Endodermal cell (in vitro differentiated cells): ENCODE measurements around the gene NPBWR2. TPM values are rescaled to one million over a fixed set of nuclear protein-coding genes. Genes with fewer than 3 reads are reported as not detected.

ENCODE experiments used
- DNase-seq: peaks from one replicate; pipeline ENCODE4 v3.0.0-alpha.2; 2017
- H3K27ac ChIP-seq: 2 replicates; pipeline ENCODE4 v1.5.1; 2013; ENCODE audit warnings: mild to moderate bottlenecking, low read depth, low read length, moderate library complexity
- H3K27me3 ChIP-seq: 2 replicates; pipeline ENCODE4 v1.6.1; 2013; ENCODE audit warnings: mild to moderate bottlenecking, low read length, moderate library complexity; ENCODE audit not compliant: insufficient read depth, control insufficient read depth, poor library complexity, severe bottlenecking
- H3K36me3 ChIP-seq: 2 replicates; pipeline ENCODE4 v1.7.0; 2013; ENCODE audit warnings: mild to moderate bottlenecking, low read length, moderate library complexity; ENCODE audit not compliant: control insufficient read depth, insufficient read depth
- H3K4me1 ChIP-seq: one replicate; pipeline ENCODE4 v1.7.0; 2013; ENCODE audit warnings: low read length; ENCODE audit not compliant: control insufficient read depth, insufficient read depth
- H3K4me3 ChIP-seq: 2 replicates; pipeline ENCODE4 v1.5.1; 2013; ENCODE audit warnings: mild to moderate bottlenecking, low read length, moderate library complexity
- H3K9ac ChIP-seq: 2 replicates; pipeline ENCODE4 v1.6.1; 2013; ENCODE audit warnings: mild to moderate bottlenecking, low read length, moderate library complexity; ENCODE audit not compliant: poor library complexity, severe bottlenecking; ENCODE audit errors: extremely low read depth
- H3K9me3 ChIP-seq: 2 replicates; pipeline ENCODE4 v1.6.1; 2013; ENCODE audit warnings: mild to moderate bottlenecking, low read length, moderate library complexity; ENCODE audit not compliant: control insufficient read depth
- H3K27ac Mint-ChIP-seq: 2 replicates; pipeline ENCODE4 v1.8.0; 2020; ENCODE audit warnings: mixed read lengths
- H3K27me3 Mint-ChIP-seq: 2 replicates; pipeline ENCODE4 v1.8.0; 2021; ENCODE audit warnings: mild to moderate bottlenecking, mixed read lengths; ENCODE audit not compliant: insufficient read depth
- H3K36me3 Mint-ChIP-seq: 2 replicates; pipeline ENCODE4 v1.8.0; 2020; ENCODE audit warnings: low read depth, mixed read lengths
- H3K4me1 Mint-ChIP-seq: 2 replicates; pipeline ENCODE4 v1.8.0; 2020; ENCODE audit warnings: mixed read lengths
- H3K4me3 Mint-ChIP-seq: 2 replicates; pipeline ENCODE4 v1.8.0; 2020; ENCODE audit warnings: mild to moderate bottlenecking, moderate library complexity, mixed read lengths
- H3K9me3 Mint-ChIP-seq: 2 replicates; pipeline ENCODE4 v1.8.0; 2020; ENCODE audit warnings: mild to moderate bottlenecking, mixed read lengths
- CTCF ChIP-seq: fragments of 200-600 bp; sonication (generic); conservative IDR thresholded peaks from 2 replicates; pipeline ENCODE4 v1.5.0; 2021; ENCODE audit warnings: antibody characterized with exemption, mild to moderate bottlenecking
- WGBS, 2 experiments: methylation state at CpG; one replicate each; pipeline versions ENCODE4 v1.1.5 to v1.1.7; 2013; ENCODE audit warnings: missing lambda C conversion rate in 2 of 2, mixed read lengths in 1 of 2; ENCODE audit not compliant: insufficient coverage in 1 of 2, insufficient read length in 1 of 2; 5-methylcytosine and 5-hydroxymethylcytosine counted together
- total RNA-seq, 2 donors: library from RNA; stranded (reverse); fragmentation: NEBNext Ultra II Directional in 1 of 2; extraction: Animal tissue kit (Norgen Biotek cat#: 25700) in 1 of 2; gene quantifications; 2 replicates in 1 of 2; 3 replicates in 1 of 2; pipeline ENCODE4 v1.2.1, GENCODE V29; 2021

NPBWR2 gene
- total RNA-seq, 2 donors from 2014 or later = not detected

GRCh38 chr20:64079273-64080012 lies 27.9 kb downstream of the NPBWR2 start, which contains the start of gene RGS19:
Gene RGS19, minus strand, starts transcription at chr20:64079518. Its CDS starts 2,632 bp downstream, at chr20:64076886.
- Histone ChIP-seq H3K27me3 (peaks cover 17% of the 10 kb centered on the region), H3K4me1 (no peaks in the 10 kb centered on the region), H3K9ac (peak within 1 kb of the TSS; percentile 71), H3K36me3 (no peaks in the 10 kb centered on the region), H3K9me3 (no peaks in the 10 kb centered on the region), H3K27ac (no peak within 1 kb of the TSS), H3K4me3 (peak within 1 kb of the TSS; percentile 84)
- no peak within 1 kb of the TSS for H3K27ac Mint-ChIP-seq
- H3K4me1 Mint-ChIP-seq = peaks cover 18% of the 10 kb centered on the region
- H3K27me3 Mint-ChIP-seq = peaks cover 25% of the 10 kb centered on the region
- H3K9me3 Mint-ChIP-seq = no peaks in the 10 kb centered on the region
- TF ChIP-seq CTCF = no peak
- 0 to 1% methylated on average over 13 to 70 of the region's 73 CpGs for WGBS, 2 experiments
- H3K36me3 Mint-ChIP-seq = no peaks in the 10 kb centered on the region
- H3K4me3 Mint-ChIP-seq = peak within 1 kb of the TSS; percentile 75
- DNase-seq = peak; percentile 88

GRCh38 chr20:64078934-64079272 lies 28.5 kb downstream of the NPBWR2 start:
- peak overlapping the region; percentile 71 for H3K9ac ChIP-seq
- whole genome bisulfite sequencing, 2 experiments = 54% methylated on average over 3 to 4 of the region's 4 CpGs
- H3K27ac ChIP-seq = no peak overlapping the region

DNA sequence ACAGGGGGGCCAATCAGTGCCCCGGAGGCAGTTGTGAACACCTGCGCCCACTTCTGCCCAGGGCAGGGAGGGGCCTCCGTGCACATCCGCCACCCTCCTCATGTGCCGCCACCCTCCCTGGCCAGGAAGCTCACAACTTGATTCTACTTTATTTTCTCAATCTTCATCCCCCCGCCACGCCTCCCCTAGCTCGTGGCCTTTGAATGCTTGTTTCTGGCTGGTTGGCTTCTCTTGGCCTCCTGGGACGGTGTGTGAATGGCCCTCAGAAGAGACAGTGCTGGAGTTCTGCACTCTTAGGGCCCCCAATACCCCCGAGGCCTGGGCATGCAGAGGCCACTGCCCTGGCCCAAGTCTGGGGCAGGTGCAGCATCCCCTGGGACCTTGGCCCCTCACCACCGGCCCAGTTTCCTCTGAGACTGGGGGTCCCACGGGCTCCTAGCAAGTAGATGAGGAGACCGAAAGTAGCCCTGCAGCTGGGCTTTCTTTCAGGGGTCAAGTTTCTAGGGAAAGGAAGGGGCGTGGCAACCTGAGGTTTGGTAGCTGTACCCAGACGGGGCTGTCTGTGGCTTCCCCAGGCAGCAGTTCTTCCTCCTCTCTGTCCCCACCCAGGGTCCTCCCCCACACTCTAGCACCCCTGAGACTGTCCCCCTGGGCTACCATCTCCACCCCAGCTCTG lies 29.4 kb downstream of the NPBWR2 start:
- peak; percentile 68 for DNase-seq
- peaks cover 6% of the 10 kb centered on the region for H3K27me3 ChIP-seq

More at GRCh38 chr20:64078934-64079272, 28.5 kb downstream of the NPBWR2 start:
- DNase-seq = no peak
- Mint-ChIP-seq H3K4me3 (peak overlapping the region; percentile 57), H3K27ac (no peak overlapping the region), H3K27me3 (peaks cover 22% of the 10 kb centered on the region), H3K4me1 (peaks cover 15% of the 10 kb centered on the region), H3K9me3 (no peaks in the 10 kb centered on the region), H3K36me3 (no peaks in the 10 kb centered on the region)
- no peaks in the 10 kb centered on the region for H3K4me1 ChIP-seq
- no peak for TF ChIP-seq CTCF
- no peaks in the 10 kb centered on the region for H3K9me3 ChIP-seq
- peak overlapping the region; percentile 84 for H3K4me3 ChIP-seq
- no peaks in the 10 kb centered on the region for H3K36me3 ChIP-seq
- peaks cover 12% of the 10 kb centered on the region for H3K27me3 ChIP-seq

More for the DNA sequence above, 29.4 kb downstream of the NPBWR2 start:
- Histone ChIP-seq H3K9me3 (no peaks in the 10 kb centered on the region), H3K27ac (no peak overlapping the region), H3K9ac (no peak overlapping the region), H3K36me3 (no peaks in the 10 kb centered on the region), H3K4me1 (no peaks in the 10 kb centered on the region), H3K4me3 (peak overlapping the region; percentile 84)
- Mint-ChIP-seq H3K36me3 (peaks cover 3% of the 10 kb centered on the region), H3K27me3 (peaks cover 20% of the 10 kb centered on the region), H3K4me3 (peak overlapping the region; percentile 57), H3K27ac (no peak overlapping the region), H3K9me3 (no peaks in the 10 kb centered on the region), H3K4me1 (peaks cover 15% of the 10 kb centered on the region)
- no peak for TF ChIP-seq CTCF
- 87 to 88% methylated on average over 12 to 15 of the region's 15 CpGs for WGBS, 2 experiments
